HG03460 (cell line): ENCODE measurements around the gene ASNSD1.
A peak's percentile ranks its signal among the peaks of the same experiment; 100 is the strongest.
"Not testable (repeated sequence)": the region's sequence is repeated elsewhere in the genome, so short reads cannot be mapped to it uniquely, and the experiment has no call there.

Experiments used
- ATAC-seq: cut with Tn5 transposase; IDR thresholded peaks from one replicate; pipeline ENCODE4 v1.9.1; 2021; ENCODE audit not compliant: unreplicated experiment

ASNSD1 gene

DNA sequence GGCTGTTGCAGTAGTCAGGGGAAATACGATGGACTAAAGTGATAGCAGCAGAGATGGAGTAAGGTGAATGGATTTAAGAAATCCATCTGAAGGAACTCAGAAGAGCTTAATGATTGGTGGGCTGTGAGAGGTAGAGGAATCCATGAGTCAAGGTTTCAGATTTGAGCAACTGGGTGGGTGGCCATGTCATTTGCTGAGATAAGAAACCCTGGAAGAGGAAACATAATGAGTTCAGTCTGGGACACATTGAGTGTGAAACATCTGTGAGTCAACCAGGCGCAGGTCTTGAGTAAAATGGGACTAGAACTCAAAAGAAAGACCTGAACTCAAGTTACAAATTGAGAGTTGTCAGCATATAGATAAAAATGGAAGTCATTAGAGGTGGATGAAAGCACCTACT, 19.7 kb upstream of the ASNSD1 start:
- ATAC-seq = no peak

DNA sequence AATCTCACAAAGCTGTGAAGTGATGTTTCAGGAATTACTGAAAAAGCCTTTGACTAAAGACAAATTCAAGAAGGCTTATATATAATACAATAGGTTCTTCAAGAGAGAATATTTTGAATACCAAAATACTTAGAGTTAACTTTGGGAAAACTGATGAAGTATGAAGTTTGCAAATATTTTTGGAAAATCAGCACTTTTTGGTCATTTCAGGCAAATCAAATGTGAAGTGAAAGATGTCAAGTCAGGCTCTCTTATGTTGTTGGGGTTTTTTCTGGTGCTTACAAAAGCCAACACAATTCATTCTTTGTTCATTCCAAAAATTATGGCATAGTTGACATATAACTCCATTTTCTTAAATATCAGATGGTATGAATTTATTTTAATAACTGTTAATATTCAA, 14.7 kb upstream of the ASNSD1 start:
- no peak for ATAC-seq

DNA sequence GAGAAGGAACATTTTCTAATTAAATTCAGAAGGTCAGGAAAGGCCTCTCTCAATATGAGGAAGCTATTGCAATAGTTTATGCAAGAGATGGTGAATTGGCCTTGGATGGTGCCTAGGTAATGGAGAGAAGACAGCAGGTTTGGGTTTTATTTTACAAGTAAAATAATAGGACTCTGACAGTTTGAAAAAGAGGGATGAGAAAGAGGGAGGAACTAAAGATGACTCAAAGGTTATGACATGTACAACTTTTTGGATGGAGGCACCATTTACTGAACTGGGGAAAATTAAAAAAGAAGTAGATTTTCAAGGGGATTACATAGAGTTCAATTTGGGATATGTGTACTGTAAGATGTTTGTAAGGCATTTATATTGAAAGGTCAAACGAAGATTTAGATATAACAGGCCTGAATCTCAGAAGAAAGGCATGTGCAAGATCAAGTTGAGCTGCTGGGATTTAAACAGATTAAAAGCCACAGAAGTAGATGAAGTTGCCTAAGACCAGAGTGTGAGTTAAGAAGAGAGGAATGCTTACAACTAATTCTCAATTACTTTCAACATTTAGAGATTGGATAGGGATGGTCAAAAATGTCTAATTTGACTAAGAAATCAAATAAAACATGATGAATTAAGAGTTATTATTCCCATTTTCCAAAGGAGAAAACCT, 12.3 kb upstream of the ASNSD1 start:
- ATAC-seq = no peak

DNA sequence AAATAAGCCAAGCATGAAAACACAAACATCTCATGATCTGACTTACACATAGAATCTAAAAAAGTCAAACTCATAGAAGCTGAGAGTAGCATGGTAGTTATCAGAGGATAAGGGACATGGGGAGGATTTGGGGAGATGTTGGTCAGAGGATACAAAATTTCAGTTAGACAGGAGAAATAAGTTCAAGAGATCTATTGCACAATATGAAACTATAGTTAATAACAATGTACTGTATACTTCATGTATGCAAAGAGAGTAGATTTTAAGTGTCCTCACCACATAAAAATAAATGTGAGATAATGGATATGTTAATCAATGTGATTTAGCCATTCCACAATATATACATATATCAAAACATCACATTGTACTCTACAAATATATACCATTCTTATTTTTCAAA, 10.0 kb upstream of the ASNSD1 start:
- ATAC-seq = no peak

DNA sequence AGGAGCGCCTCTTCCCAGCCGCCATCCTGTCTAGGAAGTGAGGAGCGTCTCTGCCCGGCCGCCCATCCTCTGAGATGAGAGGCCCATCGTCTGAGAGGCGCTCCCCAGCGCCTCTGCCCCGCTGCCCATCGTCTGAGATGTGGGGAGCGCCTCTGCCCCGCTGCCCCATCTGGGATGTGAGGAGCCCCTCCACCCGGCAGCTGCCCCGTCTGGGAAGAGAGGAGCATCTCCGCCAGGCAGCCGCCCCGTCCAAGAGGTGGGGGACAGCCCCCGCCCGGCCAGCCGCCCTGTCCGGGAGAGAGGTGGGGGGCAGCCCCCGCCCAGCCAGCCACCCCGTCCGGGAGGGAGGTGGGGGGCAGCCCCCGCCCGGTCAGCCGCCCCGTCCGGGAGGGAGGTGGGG, 7.8 kb upstream of the ASNSD1 start:
- not testable (repeated sequence) for ATAC-seq

DNA sequence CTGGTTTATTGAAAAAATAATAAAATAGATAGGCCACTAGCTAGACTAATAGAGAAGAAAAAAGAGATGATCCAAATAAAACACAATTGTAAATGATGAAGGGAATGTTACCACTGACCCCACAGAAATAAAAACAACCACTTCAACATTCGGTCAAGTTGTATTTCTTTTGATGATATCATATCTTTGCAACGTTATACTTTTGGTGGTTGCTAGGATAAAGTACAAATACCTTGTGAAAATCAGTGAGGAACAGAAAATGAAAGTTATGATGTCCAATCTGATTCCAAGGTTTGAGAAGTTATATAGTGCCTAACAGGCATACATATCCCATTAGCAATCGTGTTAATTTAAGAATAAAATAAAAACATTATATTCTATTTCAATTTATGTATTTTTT, 6.6 kb upstream of the ASNSD1 start:
- ATAC-seq = no peak

DNA sequence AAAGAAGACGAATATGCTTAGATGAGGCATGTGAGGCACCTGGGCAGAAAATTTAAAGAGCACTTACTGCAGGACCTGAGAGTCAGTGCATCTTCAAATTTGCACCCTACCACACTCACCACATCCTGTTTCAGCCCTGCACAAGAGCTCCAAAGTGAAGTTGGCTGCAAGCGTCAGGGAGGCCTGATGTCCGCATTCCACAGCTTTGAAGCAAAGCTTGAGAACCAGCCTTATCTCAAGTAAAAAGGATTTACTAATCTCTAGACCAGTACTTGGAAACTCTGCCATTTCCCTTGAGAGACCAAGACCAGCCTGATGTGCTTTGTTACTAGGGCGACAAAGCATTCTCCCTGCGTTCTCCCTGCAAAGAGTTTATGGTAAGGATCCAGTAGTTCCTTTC, 3.4 kb upstream of the ASNSD1 start:
- peak; percentile 38 for ATAC-seq

DNA sequence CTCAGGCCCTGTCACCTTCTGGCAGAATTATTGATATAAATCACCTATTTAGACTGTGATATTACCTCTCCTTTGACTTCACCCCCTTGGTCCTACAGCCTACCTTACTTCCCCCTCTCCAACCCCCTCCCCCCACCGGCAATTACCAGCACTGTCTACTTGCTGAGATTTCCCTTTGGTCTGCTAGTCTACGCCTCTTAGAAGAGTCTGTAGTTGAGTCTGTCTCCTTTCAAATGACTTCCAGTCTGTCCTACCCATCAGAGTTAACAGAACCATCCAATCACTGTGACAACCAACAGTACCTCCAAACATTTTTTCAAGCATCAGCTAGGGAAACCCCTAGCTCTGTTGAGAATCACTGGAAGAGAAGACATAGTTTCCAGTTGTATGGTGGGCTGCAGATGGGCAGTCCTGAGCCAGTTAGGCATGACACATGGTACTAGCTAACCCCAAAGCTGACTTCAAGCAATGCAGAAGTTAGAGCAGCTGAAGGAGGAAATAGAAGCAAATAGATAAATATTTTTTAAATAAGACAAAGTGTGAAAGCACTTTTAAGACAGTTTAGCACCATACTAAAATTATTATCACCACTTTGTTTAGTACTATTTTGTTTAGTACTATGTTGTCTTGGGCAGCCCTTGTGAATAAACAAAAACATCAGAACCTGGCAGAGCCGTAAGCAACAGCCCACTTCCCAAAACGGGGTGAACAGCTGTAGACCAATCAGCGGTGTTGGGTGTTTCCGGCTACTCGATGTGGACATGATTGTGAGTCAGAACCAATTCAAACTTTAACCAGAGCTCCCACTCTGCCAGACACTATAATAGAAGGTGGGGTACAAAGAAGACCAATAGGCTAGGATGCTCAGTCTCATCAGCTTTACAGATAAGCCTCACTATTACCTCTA, 2.7 kb upstream of the ASNSD1 start:
- no peak for ATAC-seq

DNA sequence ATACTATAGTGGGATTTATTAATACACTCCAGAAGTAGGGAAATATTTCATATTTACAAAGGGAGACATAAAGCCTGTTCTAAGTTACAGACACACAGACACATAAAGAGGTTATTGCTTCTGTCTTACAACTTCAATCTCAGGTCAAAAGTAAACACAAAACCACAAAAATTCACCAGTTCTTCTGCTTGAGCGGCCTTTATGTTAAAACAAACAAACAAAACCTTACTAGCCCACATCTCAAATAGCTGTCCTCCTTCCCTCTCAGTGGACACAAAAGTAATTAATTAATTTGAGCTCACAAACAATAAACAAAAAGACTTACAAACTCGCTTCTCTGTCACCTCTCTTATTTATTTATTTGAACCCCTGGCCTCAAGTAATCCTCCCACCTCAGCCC, 1.5 kb upstream of the ASNSD1 start:
- ATAC-seq = no peak

DNA sequence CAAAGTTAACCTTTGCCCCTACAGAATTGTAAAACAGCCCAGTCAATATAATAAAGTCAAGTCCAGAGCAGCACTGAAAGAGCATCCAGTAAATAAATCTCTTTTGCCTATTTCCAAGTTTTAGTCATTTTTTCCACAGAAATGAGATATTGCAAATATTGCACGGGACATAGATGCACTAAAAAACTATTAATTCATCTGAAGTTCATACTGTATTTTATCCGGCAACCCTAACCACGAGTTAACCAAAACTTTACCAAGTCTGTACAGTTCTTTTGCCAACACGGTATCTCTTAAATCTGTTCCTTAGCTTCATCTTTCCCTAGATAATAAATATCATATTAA, 484 bp upstream of the ASNSD1 start:
- no peak for ATAC-seq

DNA sequence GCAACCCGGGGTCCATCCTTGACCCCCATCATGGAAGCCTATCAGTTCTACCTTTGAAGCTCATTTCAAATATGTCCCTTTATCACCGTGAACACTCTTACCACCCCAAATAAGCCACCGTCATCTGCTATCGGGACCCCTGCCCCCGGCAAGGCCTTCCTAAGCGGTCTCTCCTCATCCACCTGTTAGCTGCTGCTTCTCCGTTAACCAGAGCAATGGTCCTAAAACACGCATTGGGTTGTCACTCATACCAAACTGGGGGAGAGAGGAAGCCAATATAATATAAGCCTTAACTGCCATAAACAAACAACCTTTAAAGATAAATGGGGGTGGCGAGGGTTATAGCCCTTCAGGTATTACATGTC, 680 bp downstream of the ASNSD1 start:
- no peak for ATAC-seq

DNA sequence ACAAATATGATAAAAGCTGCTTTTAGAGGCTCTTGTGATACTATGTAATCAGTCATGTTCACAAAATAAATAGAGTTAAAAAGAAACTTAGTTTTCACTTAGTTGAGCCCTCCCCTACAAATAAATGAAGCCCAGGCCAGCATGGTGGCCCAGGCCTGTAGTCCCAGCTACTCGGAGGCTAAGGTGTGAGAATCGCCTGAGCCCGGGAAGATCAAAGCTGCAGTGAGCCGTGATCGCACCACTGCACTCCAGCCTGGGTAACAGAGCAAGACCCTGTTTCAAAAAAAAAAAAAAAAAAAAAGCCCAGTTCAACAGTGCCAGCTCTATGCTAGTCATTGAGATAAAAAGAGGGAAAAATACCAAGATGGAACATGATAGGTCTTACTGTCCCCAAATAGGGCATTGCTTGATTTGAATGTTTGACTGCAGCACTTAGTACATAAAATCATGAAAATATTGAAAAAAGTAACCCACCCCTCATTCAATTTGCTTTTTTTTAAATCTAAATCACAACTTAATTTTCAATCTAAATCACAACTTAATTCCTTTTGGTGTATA, 1.5 kb downstream of the ASNSD1 start:
- ATAC-seq = no peak

DNA sequence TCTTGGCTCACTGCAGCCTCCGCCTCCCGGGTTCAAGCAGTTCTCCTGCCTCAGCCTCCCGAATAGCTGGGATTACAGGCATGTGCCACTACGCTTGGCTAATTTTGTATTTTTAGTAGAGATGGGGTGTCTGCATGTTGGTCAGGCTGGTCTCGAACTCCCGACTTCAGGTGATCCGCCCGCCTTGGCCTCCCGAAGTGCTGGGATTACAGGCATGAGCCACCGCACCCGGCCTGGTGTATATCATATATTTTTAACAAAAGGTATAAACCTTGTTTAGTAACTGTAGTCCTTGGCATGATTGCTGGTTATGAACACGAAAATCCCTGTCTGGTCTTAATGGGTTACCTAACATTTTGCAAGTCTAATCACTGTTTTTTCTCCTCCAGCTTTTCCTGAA, 2.1 kb downstream of the ASNSD1 start:
- ATAC-seq = not testable (repeated sequence)

DNA sequence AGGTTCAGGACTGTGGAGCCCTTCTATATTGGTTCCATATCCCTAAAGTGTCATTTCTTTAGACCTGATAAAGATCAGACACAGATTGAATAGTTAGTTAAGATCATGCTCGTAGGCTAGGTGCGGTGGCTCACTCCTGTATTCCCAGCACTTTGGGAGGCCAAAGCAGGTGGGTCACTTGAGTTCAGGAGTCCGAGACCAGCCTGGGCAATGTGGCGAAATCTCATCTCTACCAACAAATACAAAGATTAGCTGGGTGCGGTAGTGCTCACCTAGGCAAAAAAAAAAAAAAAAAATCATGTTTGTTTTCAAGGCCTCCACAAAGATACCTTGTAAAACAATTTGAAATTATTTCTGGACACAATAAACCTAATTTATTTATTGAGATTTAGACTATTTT, 8.7 kb downstream of the ASNSD1 start:
- ATAC-seq = no peak

DNA sequence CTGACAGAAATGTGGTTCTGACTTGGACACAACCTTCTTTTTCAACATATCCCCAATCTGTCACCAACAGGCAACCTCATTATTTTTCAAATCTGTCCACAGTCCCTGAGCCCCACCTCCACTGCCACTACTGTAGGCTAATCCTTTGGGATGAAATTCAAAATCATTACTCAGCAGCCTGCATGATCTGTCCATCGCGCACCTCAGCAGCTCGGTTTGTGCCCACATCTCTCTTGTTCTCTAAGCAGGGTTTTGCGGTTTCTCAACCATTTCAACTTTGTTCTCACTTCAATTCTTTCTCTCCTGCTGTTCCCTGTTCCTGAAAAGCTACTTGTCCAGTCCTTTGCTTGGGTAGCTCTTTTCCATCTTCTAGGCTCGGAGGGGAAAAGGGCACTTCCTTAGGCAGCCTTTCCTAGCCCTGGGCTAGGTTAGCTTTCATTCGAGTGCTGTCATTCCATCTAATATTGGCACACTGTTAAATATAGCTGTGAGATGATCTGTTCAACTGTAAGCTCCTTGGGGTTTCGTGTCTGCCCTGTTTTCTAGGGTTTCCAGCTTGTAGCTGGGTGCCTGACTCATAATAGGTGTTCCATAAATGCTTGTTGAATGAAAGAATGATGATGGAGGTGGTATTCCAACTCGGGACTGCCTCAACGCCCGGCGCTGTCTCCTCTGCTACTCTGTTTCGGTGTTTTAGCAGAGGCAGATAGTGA, 12.6 kb downstream of the ASNSD1 start:
- ATAC-seq = peak; percentile 23

DNA sequence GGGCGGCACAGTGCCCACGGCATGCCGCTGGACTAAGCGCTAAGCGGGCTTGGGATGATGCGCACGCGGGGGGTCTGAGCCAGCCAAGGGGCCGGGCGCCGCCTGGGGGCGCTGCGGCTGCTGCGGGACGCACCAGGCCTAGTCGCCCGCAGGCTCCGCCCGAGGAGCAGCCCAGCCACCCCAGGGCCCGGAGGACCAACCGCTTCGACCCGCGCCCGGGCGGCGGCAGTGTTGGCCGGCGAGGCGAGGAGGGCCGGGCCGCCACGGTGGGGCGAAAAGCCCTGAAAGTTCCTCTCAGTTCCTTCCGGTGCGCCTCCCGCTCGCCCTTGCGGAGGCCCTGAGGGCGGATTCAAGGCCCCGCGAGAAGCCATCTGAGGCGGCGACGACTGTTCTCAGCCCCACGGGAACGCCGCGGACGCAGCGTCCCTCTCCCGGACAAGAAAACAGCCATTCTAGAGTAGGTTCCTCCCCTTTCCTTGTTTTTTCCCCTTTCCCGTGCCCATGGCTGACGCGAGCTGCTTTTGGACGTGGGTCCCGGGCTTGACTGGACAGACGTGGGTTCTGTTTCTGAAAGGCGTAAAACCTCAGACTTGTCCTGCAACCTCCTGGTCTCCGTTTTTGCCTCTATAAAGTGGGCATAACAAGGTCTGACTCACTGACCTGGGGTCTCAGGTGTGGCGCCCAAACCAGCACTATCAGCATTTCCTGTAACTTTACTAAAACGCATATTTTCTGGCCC, 13.3 kb downstream of the ASNSD1 start, which contains the start of gene ANKAR:
TSS of gene ANKAR (plus strand) at position 297 of the 739 bp plus-strand sequence. CDS start 1,821 bp downstream, outside the sequence.
- ATAC-seq = peak; percentile 95

DNA sequence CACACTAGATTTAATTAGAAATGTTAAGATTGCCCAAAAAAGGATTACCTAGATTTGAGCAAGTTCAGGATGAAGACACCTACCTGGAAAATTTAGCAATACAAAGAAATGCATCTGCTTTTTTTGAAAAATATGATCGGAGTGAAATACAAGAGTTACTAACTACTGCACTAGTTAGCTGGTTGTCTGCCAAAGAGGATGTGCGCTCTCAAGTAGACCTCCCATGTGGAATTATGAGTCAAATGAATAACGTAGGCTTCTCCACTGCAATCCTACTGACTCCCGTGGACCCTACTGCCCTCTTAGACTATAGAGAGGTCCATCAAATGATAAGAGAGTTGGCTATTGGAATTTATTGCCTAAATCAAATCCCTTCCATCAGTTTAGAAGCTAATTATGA, 15.2 kb downstream of the ASNSD1 start:
- no peak for ATAC-seq

DNA sequence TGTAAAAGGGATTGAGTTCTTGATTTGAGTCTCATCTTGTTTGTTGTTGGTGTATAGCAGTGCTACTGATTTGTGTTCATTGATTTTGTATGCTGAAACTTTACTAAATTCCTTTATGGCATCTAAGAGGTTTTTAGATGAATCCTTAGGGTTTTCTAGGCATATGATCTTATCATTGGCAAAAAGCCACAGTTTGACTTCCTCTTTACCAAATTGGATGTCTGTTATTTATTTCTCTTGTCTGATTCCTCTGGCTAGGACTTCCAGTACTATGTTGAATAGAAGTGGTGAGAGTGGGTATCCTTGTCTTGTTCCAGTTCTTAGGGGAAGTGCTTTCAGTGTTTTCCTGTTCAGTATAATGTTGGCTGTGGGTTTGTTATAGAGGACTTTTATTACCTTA, 18.0 kb downstream of the ASNSD1 start:
- no peak for ATAC-seq

DNA sequence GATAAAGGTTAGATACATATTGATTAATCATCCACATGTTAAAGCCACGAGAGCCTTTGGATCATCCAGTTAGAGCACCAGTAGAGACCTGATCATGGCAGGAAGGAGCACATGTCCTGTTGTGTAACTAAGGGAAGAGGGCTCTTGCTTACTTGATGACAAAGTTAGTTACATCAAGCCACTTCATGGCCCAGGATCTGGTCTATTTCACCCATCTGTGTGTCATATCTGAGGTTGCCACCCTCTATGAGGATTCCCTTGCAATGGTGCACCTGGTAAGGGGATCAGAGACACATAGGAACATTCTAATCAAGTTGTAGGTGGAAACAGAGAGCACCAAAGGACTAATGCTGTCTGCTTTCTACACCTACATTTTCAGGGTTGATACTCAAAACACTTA, 19.9 kb downstream of the ASNSD1 start:
- no peak for ATAC-seq

DNA sequence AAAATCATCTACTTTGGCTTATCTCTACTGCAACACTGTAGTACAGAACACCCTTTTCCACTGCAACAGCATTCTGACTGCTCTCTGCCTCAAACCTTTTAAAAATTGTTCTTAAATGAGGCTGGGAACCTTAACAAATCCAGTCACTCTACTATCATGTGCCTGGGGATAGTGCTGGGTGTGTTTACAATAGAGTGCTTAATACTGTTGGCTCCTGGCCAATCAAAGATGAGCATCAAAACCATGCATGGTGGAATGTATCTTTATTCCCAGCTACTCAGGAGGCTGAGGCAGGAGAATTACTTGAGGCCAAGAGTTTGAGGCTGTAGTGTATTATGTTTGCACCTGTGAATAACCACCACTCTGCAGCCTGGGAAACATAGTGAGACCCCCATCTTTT, 20.6 kb downstream of the ASNSD1 start:
- ATAC-seq = no peak

DNA sequence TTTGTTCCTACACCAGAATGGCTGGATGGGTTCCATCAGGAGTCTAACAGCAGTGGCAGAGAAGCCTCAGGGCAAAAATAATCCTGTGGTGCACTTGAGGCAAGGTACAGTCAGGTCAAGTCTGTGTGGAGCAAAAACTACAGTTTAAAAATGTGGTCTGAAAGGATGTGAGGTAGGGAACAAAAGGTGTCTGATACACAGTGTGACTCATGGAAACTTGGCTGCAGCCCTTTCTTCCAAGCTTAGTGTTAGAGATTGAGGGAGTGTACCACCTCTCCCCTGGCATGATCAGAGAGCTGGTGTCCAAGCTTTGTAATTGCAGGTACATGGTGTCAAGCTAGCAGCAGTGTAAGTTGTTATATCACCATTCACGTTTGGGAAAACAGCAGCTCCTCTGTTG, 22.1 kb downstream of the ASNSD1 start:
- ATAC-seq = no peak
